Heart left ventricle (tissue), 16 donors: ENCODE measurements around the gene CAPN9. TPM values are rescaled to one million over a fixed set of nuclear protein-coding genes. Genes with fewer than 3 reads are reported as not detected.

Source experiments
- ATAC-seq, 4 donors: fragments of 200-7000 bp; cut with Tn5 transposase; one replicate each; pipeline ENCODE4 v1.9.1; 2020 to 2022; ENCODE audit warnings: moderate library complexity in 4 of 4, mild to moderate bottlenecking in 3 of 4, moderate number of reproducible peaks in 1 of 4
- DNase-seq, 5 donors: peaks; one replicate each; pipeline ENCODE4 v3.0.0-alpha.2; 2020
- H3K27ac ChIP-seq, 12 donors: fragments of 200-600 bp; sonication (generic) in 4 of 12; one replicate each; pipeline versions ENCODE4 v1.5.0 to v1.8.0; 2016 to 2022; ENCODE audit warnings: mild to moderate bottlenecking in 2 of 12
- H3K27me3 ChIP-seq, 9 donors: fragments of 200-600 bp; sonication (generic) in 2 of 9; one replicate each; pipeline versions ENCODE4 v1.5.1 to v1.8.0; 2016 to 2022; ENCODE audit warnings: mild to moderate bottlenecking in 3 of 9
- H3K36me3 ChIP-seq, 9 donors: fragments of 200-600 bp; sonication (generic) in 2 of 9; one replicate each; pipeline versions ENCODE4 v1.5.0 to v1.8.0; 2018 to 2022; ENCODE audit warnings: mild to moderate bottlenecking in 2 of 9
- H3K4me1 ChIP-seq, 12 donors: fragments of 200-600 bp; sonication (generic) in 4 of 12; one replicate each; pipeline versions ENCODE4 v1.5.0 to v1.8.0; 2016 to 2022; ENCODE audit warnings: mild to moderate bottlenecking in 3 of 12
- H3K4me3 ChIP-seq, 12 donors: fragments of 200-600 bp; sonication (generic) in 4 of 12; one replicate each; pipeline versions ENCODE4 v1.5.0 to v1.8.0; 2017 to 2022; ENCODE audit warnings: mild to moderate bottlenecking in 9 of 12, moderate library complexity in 4 of 12
- H3K9me3 ChIP-seq, 12 donors: fragments of 200-600 bp; sonication (generic) in 4 of 12; one replicate each; pipeline versions ENCODE4 v1.5.0 to v1.8.0; 2016 to 2022; ENCODE audit warnings: mild to moderate bottlenecking in 1 of 12
- CTCF ChIP-seq, 12 donors: fragments of 200-600 bp; sonication (generic) in 4 of 12; IDR thresholded peaks; one replicate each; pipeline versions ENCODE4 v1.5.0 to v1.8.0; 2018 to 2022; ENCODE audit warnings: antibody characterized with exemption in 12 of 12, mild to moderate bottlenecking in 5 of 12
- POLR2A ChIP-seq, 2 donors: fragments of 450-650 bp; IDR thresholded peaks; one replicate each; pipeline ENCODE4 v1.6.1; 2017; ENCODE audit warnings: antibody characterized with exemption in 2 of 2, mild to moderate bottlenecking in 2 of 2, moderate library complexity in 2 of 2
- WGBS, 4 donors: extraction: QIAGEN DNeasy Blood & Tissue Kit in 2 of 4; methylation state at CpG; one replicate each; pipeline versions ENCODE4 v1.1.5 to v1.1.7; 2013 to 2018; 5-methylcytosine and 5-hydroxymethylcytosine counted together
- intact Hi-C, 10 donors: fragments of 100-400 bp; cut with DNase I; formaldehyde crosslinking; loops; one replicate each; pipeline versions ENCODE4 v1.11.1 to v1.14.2; 2022
- polyA plus RNA-seq, 2 donors: library from polyadenylated mRNA; stranded (reverse); fragments of 200-250 nt; gene quantifications; one replicate each; pipeline ENCODE4 v1.2.3, GENCODE V29; 2013
- total RNA-seq, 9 donors: library from RNA; depleted of rRNA in 2 of 9; stranded (reverse); fragments of >200 nt in 2 of 9; fragmentation: NEBNext Ultra II Directional in 3 of 9; extraction: Animal tissue kit (Norgen Biotek cat#: 25700) in 3 of 9; gene quantifications; one replicate each; pipeline versions ENCODE4 v1.1.0 to v1.2.4, GENCODE V29; 2016 to 2023
- donor health status: ischemic (EF 13 %, LVEDD 7.1; RV severe dilation, severe dysfunction).
- donor health status: healthy with polysubstance abuse.
- donor health status: DM: no; HTN: yes; CAD: no.
- donor health status: DM: no; HTN: no; CAD: no.
- donor health status: ischemic (EF 25% LVEDD 6.9; RV normal size, moderate dysfunction).
- donor health status: ischemic (EF 25% LVEDD 5.7; RV mildly dilated, moderate dysfunction).
- donor health status: healthy.
- donor health status: DM: yes; HTN: yes; CAD: no.
- donor health status: ischemic (EF 35%, LVEDD 5.7; RV mildly dilated, moderate dysfunction).
- donor health status: nonischemic (EF 11% LVEDD 7.7; RV severe dilation, severe dysfunction).
- donor health status: DM: yes; HTN: yes; CAD: no.
- donor health status: PGD.
- donor health status: ischemic (EF 29% LVEDD 5.4; RV normal size, mild dysfunction).
- donor health status: nonischemic (EF 23%, LVEDD 6.1; RV moderate dilation, normal function).

Gene CAPN9
- total and polyA plus RNA-seq, 11 donors: 0.04 to 0.31 (median 0.17) TPM; not detected in 7

GRCh38 chr1:230712470-230712942 lies 34.7 kb upstream of the CAPN9 start:
- no peaks in the 10 kb centered on the region for H3K27me3 ChIP-seq
- H3K4me3 ChIP-seq: peak overlapping the region in 10 of 12 donors; percentile 43 to 76 (median 54)
- DNase-seq: no peak
- no peaks in the 10 kb centered on the region for H3K9me3 ChIP-seq
- H3K4me1 ChIP-seq: peaks cover 0 to 54% (median 17%) of the 10 kb centered on the region in 12 donors
- WGBS, 4 donors: 73 to 88% (median 86%) methylated on average over 17 of the region's 17 CpGs
- peak overlapping the region in 9 of 12 donors; percentile 26 to 93 (median 82) for H3K27ac ChIP-seq
- no peak for ATAC-seq
- H3K36me3 ChIP-seq: peaks cover 0 to 20% (median 0%) of the 10 kb centered on the region in 9 donors
- TF ChIP-seq CTCF (IDR thresholded peaks at IDR 0.05) (no peak), POLR2A (IDR thresholded peaks at IDR 0.05) (no peak)
- intact Hi-C loops: loop anchor here in 2 of 10 donors (5.0 kb wide), 2 partner anchors 45 to 60 kb away; no protein-coding TSS in a partner anchor

- Histone ChIP-seq H3K4me3 (peak overlapping the region; percentile 18 to 76 (median 52)), H3K9me3 (no peaks in the 10 kb centered on the region), H3K27me3 (no peaks in the 10 kb centered on the region), H3K27ac (peak overlapping the region; percentile 54 to 93 (median 82)), H3K36me3 (peaks cover 0 to 18% (median 0%) of the 10 kb centered on the region in 9 donors), H3K4me1 (peaks cover 0 to 54% (median 17%) of the 10 kb centered on the region in 12 donors)
- no peak for DNase-seq
- intact Hi-C loops: loop anchor here in 2 of 10 donors (5.0 kb wide), 2 partner anchors 44 to 59 kb away; no protein-coding TSS in a partner anchor
- 61 to 75% (median 70%) methylated on average over 7 of the region's 7 CpGs for WGBS, 4 donors
- TF ChIP-seq POLR2A (IDR thresholded peaks at IDR 0.05): no peak
- no peak for ATAC-seq
Measured at GRCh38 chr1:230713138-230713537, 34.0 kb upstream of the CAPN9 start.

- ATAC-seq: peak in 1 of 4 donors; percentile 18
- intact Hi-C loops: loop anchor here in 2 of 10 donors (5.0 kb wide), 2 partner anchors 44 to 59 kb away; no protein-coding TSS in a partner anchor
- Histone ChIP-seq H3K27ac (peak overlapping the region; percentile 54 to 93 (median 82)), H3K9me3 (no peaks in the 10 kb centered on the region), H3K4me3 (peak overlapping the region; percentile 18 to 76 (median 52)), H3K4me1 (peaks cover 0 to 54% (median 17%) of the 10 kb centered on the region in 12 donors), H3K36me3 (peaks cover 0 to 18% (median 0%) of the 10 kb centered on the region in 9 donors), H3K27me3 (no peaks in the 10 kb centered on the region)
- 29 to 62% (median 55%) methylated on average over 7 to 8 of the region's 8 CpGs for WGBS, 4 donors
- DNase-seq: no peak
- no peak for TF ChIP-seq POLR2A (IDR thresholded peaks at IDR 0.05)
- TF ChIP-seq CTCF (IDR thresholded peaks at IDR 0.05): no peak
Measured at GRCh38 chr1:230713547-230713914, 33.7 kb upstream of the CAPN9 start.

- TF ChIP-seq POLR2A (IDR thresholded peaks at IDR 0.05) (no peak), CTCF (IDR thresholded peaks at IDR 0.05) (no peak)
- Histone ChIP-seq H3K4me3 (peak within 1 kb of the TSS; percentile 18 to 76 (median 52)), H3K27ac (peak within 1 kb of the TSS; percentile 54 to 93 (median 82)), H3K27me3 (no peaks in the 10 kb centered on the region), H3K4me1 (peaks cover 0 to 49% (median 17%) of the 10 kb centered on the region in 12 donors), H3K36me3 (peaks cover 0 to 14% (median 0%) of the 10 kb centered on the region in 9 donors), H3K9me3 (no peaks in the 10 kb centered on the region)
- DNase-seq (peak; percentile 84 to 92 (median 87)), ATAC-seq (peak; percentile 95 to 98 (median 97))
- WGBS, 4 donors: 12 to 26% (median 23%) methylated on average over 18 to 24 of the region's 24 CpGs
- intact Hi-C loops: loop anchor here in 2 of 10 donors (5.0 kb wide), 2 partner anchors 43 to 58 kb away; no protein-coding TSS in a partner anchor
Measured at GRCh38 chr1:230713915-230714764, 33.0 kb upstream of the CAPN9 start, which contains the start of gene AGT. Gene AGT (minus strand): TSS chr1:230714122. CDS start chr1:230710823, 3,299 bp downstream.
